ENCODE measurements around the gene POC1B. TPM values are rescaled to one million over a fixed set of nuclear protein-coding genes. Genes with fewer than 3 reads are reported as not detected.

The POC1B gene
- polyA plus RNA-seq, 1 donor from 2014 or later, result 10.0 TPM

- H3K4me2 ChIP-seq (ENCODE audit: low read length), result no peak overlapping the region
- no peaks in the 10 kb centered on the region for H3K9me2 ChIP-seq (ENCODE audit: insufficient read depth, low read length)
- H3K4me3 ChIP-seq (ENCODE audit: low read length), result no peak overlapping the region
- TF ChIP-seq POLR2AphosphoS5 (IDR thresholded peaks at IDR 0.05) (no peak), MXI1 (conservative IDR thresholded peaks at IDR 0.05; ENCODE audit: poor library complexity, severe bottlenecking) (no peak), SMC3 (conservative IDR thresholded peaks at IDR 0.05; ENCODE audit: poor library complexity) (no peak), TAF1 (IDR thresholded peaks at IDR 0.05; ENCODE audit: low read depth) (no peak), CTCF (IDR thresholded peaks at IDR 0.05; ENCODE audit: poor library complexity, severe bottlenecking) (no peak), EZH2 (IDR thresholded peaks at IDR 0.05; ENCODE audit: borderline replicate concordance, insufficient read depth, low read length, poor library complexity, severe bottlenecking) (no peak), EP300 (conservative IDR thresholded peaks at IDR 0.05; ENCODE audit: poor library complexity, severe bottlenecking) (no peak), RAD21 (conservative IDR thresholded peaks at IDR 0.05) (no peak)
- TF ChIP-seq, protein P1, sequence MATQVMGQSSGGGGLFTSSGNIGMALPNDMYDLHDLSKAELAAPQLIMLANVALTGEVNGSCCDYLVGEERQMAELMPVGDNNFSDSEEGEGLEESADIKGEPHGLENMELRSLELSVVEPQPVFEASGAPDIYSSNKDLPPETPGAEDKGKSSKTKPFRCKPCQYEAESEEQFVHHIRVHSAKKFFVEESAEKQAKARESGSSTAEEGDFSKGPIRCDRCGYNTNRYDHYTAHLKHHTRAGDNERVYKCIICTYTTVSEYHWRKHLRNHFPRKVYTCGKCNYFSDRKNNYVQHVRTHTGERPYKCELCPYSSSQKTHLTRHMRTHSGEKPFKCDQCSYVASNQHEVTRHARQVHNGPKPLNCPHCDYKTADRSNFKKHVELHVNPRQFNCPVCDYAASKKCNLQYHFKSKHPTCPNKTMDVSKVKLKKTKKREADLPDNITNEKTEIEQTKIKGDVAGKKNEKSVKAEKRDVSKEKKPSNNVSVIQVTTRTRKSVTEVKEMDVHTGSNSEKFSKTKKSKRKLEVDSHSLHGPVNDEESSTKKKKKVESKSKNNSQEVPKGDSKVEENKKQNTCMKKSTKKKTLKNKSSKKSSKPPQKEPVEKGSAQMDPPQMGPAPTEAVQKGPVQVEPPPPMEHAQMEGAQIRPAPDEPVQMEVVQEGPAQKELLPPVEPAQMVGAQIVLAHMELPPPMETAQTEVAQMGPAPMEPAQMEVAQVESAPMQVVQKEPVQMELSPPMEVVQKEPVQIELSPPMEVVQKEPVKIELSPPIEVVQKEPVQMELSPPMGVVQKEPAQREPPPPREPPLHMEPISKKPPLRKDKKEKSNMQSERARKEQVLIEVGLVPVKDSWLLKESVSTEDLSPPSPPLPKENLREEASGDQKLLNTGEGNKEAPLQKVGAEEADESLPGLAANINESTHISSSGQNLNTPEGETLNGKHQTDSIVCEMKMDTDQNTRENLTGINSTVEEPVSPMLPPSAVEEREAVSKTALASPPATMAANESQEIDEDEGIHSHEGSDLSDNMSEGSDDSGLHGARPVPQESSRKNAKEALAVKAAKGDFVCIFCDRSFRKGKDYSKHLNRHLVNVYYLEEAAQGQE (IDR thresholded peaks at IDR 0.05; ENCODE audit: borderline replicate concordance), result no peak
- H3K9ac ChIP-seq (ENCODE audit: low read length), result no peak overlapping the region
- no peaks in the 10 kb centered on the region for H3K79me2 ChIP-seq (replicated peaks; ENCODE audit: insufficient read depth, low read length)
- no peaks in the 10 kb centered on the region for H3K36me3 ChIP-seq (ENCODE audit: insufficient read depth, low read length)
- H3F3A ChIP-seq (ENCODE audit: insufficient read depth, low read length, poor library complexity, severe bottlenecking), result no peaks in the 10 kb centered on the region
- H2AFZ ChIP-seq (ENCODE audit: low read depth, low read length), result no peak overlapping the region
- no peaks in the 10 kb centered on the region for H3K27me3 ChIP-seq (ENCODE audit: insufficient read depth, low read depth, low read length)
- H4K20me1 ChIP-seq (ENCODE audit: insufficient read depth), result no peaks in the 10 kb centered on the region
- no peaks in the 10 kb centered on the region for H3K9me3 ChIP-seq (ENCODE audit: low read length)
- H3K27ac ChIP-seq (ENCODE audit: low read length), result no peak overlapping the region
Observed at GRCh38 chr12:89506050-89506449, 19.8 kb downstream of the POC1B start.

- Histone ChIP-seq H2AFZ (ENCODE audit: low read depth, low read length) (no peak overlapping the region), H3F3A (ENCODE audit: insufficient read depth, low read length, poor library complexity, severe bottlenecking) (no peaks in the 10 kb centered on the region), H3K4me3 (ENCODE audit: low read length) (no peak overlapping the region), H3K27ac (ENCODE audit: low read length) (no peak overlapping the region), H3K9me3 (ENCODE audit: low read length) (no peaks in the 10 kb centered on the region), H3K4me2 (ENCODE audit: low read length) (no peak overlapping the region), H3K79me2 (replicated peaks; ENCODE audit: insufficient read depth, low read length) (no peaks in the 10 kb centered on the region), H3K27me3 (ENCODE audit: insufficient read depth, low read depth, low read length) (no peaks in the 10 kb centered on the region), H4K20me1 (ENCODE audit: insufficient read depth) (no peaks in the 10 kb centered on the region), H3K9me2 (ENCODE audit: insufficient read depth, low read length) (no peaks in the 10 kb centered on the region), H3K9ac (ENCODE audit: low read length) (no peak overlapping the region), H3K36me3 (ENCODE audit: insufficient read depth, low read length) (no peaks in the 10 kb centered on the region)
- TF ChIP-seq EP300 (conservative IDR thresholded peaks at IDR 0.05; ENCODE audit: poor library complexity, severe bottlenecking) (no peak), POLR2AphosphoS5 (IDR thresholded peaks at IDR 0.05) (no peak), RAD21 (conservative IDR thresholded peaks at IDR 0.05) (no peak), EZH2 (IDR thresholded peaks at IDR 0.05; ENCODE audit: borderline replicate concordance, insufficient read depth, low read length, poor library complexity, severe bottlenecking) (no peak), SMC3 (conservative IDR thresholded peaks at IDR 0.05; ENCODE audit: poor library complexity) (no peak), CTCF (IDR thresholded peaks at IDR 0.05; ENCODE audit: poor library complexity, severe bottlenecking) (no peak), TAF1 (IDR thresholded peaks at IDR 0.05; ENCODE audit: low read depth) (no peak), MXI1 (conservative IDR thresholded peaks at IDR 0.05; ENCODE audit: poor library complexity, severe bottlenecking) (no peak)
- TF ChIP-seq, protein P1 (IDR thresholded peaks at IDR 0.05; ENCODE audit: borderline replicate concordance), result no peak
Observed at GRCh38 chr12:89504560-89505346, 21.1 kb downstream of the POC1B start.

Measured in neural cell (in vitro differentiated cells).